T-helper 1 cell treated with Interleukin-12 subunit alpha and Interleukin-12 subunit beta and Interleukin-4 antibody, amounts not matched to agents 30 ng/mL and 1 ng/mL, for 36 hours (primary cell): ENCODE measurements around the gene SLC4A7. TPM values are rescaled to one million over a fixed set of nuclear protein-coding genes. Genes with fewer than 3 reads are reported as not detected.
"Not testable (repeated sequence)": the region's sequence is repeated elsewhere in the genome, so short reads cannot be mapped to it uniquely, and the experiment has no call there.

Experiments
- intact Hi-C: fragments of 100-400 bp; cut with micrococcal nuclease; formaldehyde crosslinking; loops from one replicate; pipeline ENCODE4 v1.15.1; 2024
- total RNA-seq: library from RNA; stranded (reverse); gene quantifications from 2 replicates; pipeline ENCODE4 v1.2.3, GENCODE V29; 2022

Gene SLC4A7
- total RNA-seq, 1 donor from 2014 or later: 45.3 TPM

GRCh38 chr3:27366062-27366591, 118.1 kb downstream of the SLC4A7 start:
- intact Hi-C loops: loop anchor here (5.0 kb wide), 1 partner anchor 876 kb away; the partner anchor contains the start of gene CMC1

GRCh38 chr3:27360113-27361078, 123.8 kb downstream of the SLC4A7 start:
- intact Hi-C loops: no loop called here

GRCh38 chr3:27358372-27358771, 125.8 kb downstream of the SLC4A7 start:
- intact Hi-C loops: loop anchor here (5.0 kb wide), 1 partner anchor 174 kb away; no protein-coding TSS in a partner anchor

- intact Hi-C loops: loop anchor here (1.0 to 5.0 kb wide), 9 partner anchors 12 to 971 kb away; partner anchors contain the start of genes NEK10 and SLC4A7
Observed at GRCh38 chr3:27357665-27358258, 126.4 kb downstream of the SLC4A7 start.

GRCh38 chr3:27356976-27357375, 127.2 kb downstream of the SLC4A7 start:
- intact Hi-C loops: loop anchor here (1.0 to 5.0 kb wide), 9 partner anchors 12 to 972 kb away; partner anchors contain the start of genes NEK10 and SLC4A7

- intact Hi-C loops: loop anchor here (5.0 kb wide), 1 partner anchor 178 kb away; no protein-coding TSS in a partner anchor
Observed at GRCh38 chr3:27354588-27355203, 129.5 kb downstream of the SLC4A7 start.

- intact Hi-C loops: no loop called here
Observed at GRCh38 chr3:27354161-27354560, 130.0 kb downstream of the SLC4A7 start.

- intact Hi-C loops: no loop called here
Observed at GRCh38 chr3:27353221-27353620, 131.0 kb downstream of the SLC4A7 start.

GRCh38 chr3:27352047-27352446, 132.1 kb downstream of the SLC4A7 start:
- intact Hi-C loops: no loop called here

- intact Hi-C loops: no loop called here
Observed at GRCh38 chr3:27349832-27350231, 134.4 kb downstream of the SLC4A7 start.

- intact Hi-C loops: no loop called here
Observed at GRCh38 chr3:27345959-27346865, 138.0 kb downstream of the SLC4A7 start.

- intact Hi-C loops: no loop called here
Observed at GRCh38 chr3:27345493-27345892, 138.7 kb downstream of the SLC4A7 start.

GRCh38 chr3:27345045-27345444, 139.1 kb downstream of the SLC4A7 start:
- intact Hi-C loops: no loop called here

- intact Hi-C loops: no loop called here
Observed at GRCh38 chr3:27344192-27344591, 140.0 kb downstream of the SLC4A7 start.

GRCh38 chr3:27342267-27342666, 141.9 kb downstream of the SLC4A7 start:
- intact Hi-C loops: no loop called here

- intact Hi-C loops: no loop called here
Observed at GRCh38 chr3:27340534-27340933, 143.7 kb downstream of the SLC4A7 start.

- intact Hi-C loops: no loop called here
Observed at GRCh38 chr3:27335571-27335970, 148.6 kb downstream of the SLC4A7 start.

GRCh38 chr3:27333843-27334242, 150.3 kb downstream of the SLC4A7 start:
- intact Hi-C loops: no loop called here

- intact Hi-C loops: not testable (repeated sequence)
Observed at GRCh38 chr3:27328982-27329762, 155.0 kb downstream of the SLC4A7 start.
